GM12892 (cell line): ENCODE measurements around the gene PHOSPHO2.

ENCODE experiments used
- POLR2A ChIP-seq: IDR thresholded peaks from 2 replicates; pipeline ENCODE4 v1.6.1; 2011; ENCODE audit warnings: low read depth, low read length, control low read depth
- POLR2AphosphoS5 ChIP-seq: IDR thresholded peaks from 2 replicates; pipeline ENCODE4 v1.6.1; 2011; ENCODE audit warnings: low read depth, low read length, control low read depth

DNA sequence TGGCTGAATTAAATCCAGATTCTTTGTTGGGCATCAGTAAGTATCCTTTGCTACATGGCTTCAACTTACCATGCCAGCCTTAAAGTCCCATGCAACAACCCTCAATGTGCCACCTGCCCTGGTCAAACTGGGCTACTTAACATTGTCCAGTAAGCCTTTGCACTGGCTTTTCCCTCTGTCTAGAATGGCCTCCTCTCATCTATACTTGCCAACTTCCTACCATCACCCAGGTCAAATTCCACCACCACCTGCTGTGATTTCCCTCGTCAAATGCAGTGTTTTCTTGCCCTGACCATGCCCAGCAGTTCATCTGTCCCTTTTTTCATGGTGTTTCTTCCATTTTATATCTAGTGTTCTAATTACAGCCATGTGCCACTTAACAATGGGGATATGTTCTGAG is 45.1 kb downstream of the PHOSPHO2 start:
- no peak for TF ChIP-seq POLR2A
- no peak for TF ChIP-seq POLR2AphosphoS5
